ENCODE data around the gene ZNF296. TPM values are rescaled to one million over a fixed set of nuclear protein-coding genes. Genes with fewer than 3 reads are reported as not detected.

The ZNF296 gene
- total RNA-seq, 1 donor from 2014 or later, result 3.0 TPM

- FAIRE-seq, result no peak
- no peaks in the 10 kb centered on the region for H3K9me3 Mint-ChIP-seq (ENCODE audit: unreplicated experiment)
These were observed 53.2 kb downstream of the ZNF296 start for GRCh38 chr19:45023048-45023447.

GRCh38 chr19:45021971-45022370, 54.3 kb downstream of the ZNF296 start:
- Mint-ChIP-seq H3K27me3 (ENCODE audit: low read depth, unreplicated experiment) (no peaks in the 10 kb centered on the region), H3K36me3 (ENCODE audit: low read depth, unreplicated experiment) (peaks cover 4% of the 10 kb centered on the region), H3K27ac (ENCODE audit: unreplicated experiment) (no peak overlapping the region), H3K4me3 (ENCODE audit: unreplicated experiment) (no peak overlapping the region), H3K9me3 (ENCODE audit: unreplicated experiment) (no peaks in the 10 kb centered on the region), H3K4me1 (ENCODE audit: low read depth, unreplicated experiment) (no peaks in the 10 kb centered on the region)
- no peaks in the 10 kb centered on the region for H3K79me2 ChIP-seq (ENCODE audit: insufficient read depth, low read length)
- H3K9ac ChIP-seq (ENCODE audit: low read length), result no peak overlapping the region
- peaks cover 3% of the 10 kb centered on the region for H4K20me1 ChIP-seq (ENCODE audit: insufficient read depth, low read length)
- H3K36me3 ChIP-seq (ENCODE audit: insufficient read depth, low read length), result peaks cover 2% of the 10 kb centered on the region
- H2AFZ ChIP-seq (ENCODE audit: low read depth, low read length), result no peak overlapping the region
- H3K4me2 ChIP-seq (ENCODE audit: low read length), result no peak overlapping the region
- no peaks in the 10 kb centered on the region for H3K4me1 ChIP-seq (ENCODE audit: insufficient read depth, low read length)
- no peaks in the 10 kb centered on the region for H3K9me3 ChIP-seq (ENCODE audit: insufficient read depth, low read depth, low read length)
- H3K27me3 ChIP-seq (ENCODE audit: insufficient read depth, low read length), result no peaks in the 10 kb centered on the region
- TF ChIP-seq CTCF (IDR thresholded peaks at IDR 0.05; ENCODE audit: insufficient read depth, low read depth, low read length), result no peak
- TF ChIP-seq EZH2 (IDR thresholded peaks at IDR 0.05; ENCODE audit: insufficient read depth, low read length), result no peak
- DNase-seq (ENCODE audit: low read depth), result no peak
- no peak overlapping the region for H3K4me3 ChIP-seq (ENCODE audit: insufficient read depth, low read depth, low read length)
- no peak for FAIRE-seq
- H3K27ac ChIP-seq (ENCODE audit: low read depth, low read length), result no peak overlapping the region

More at GRCh38 chr19:45023048-45023447, 53.2 kb downstream of the ZNF296 start:
- no peaks in the 10 kb centered on the region for H3K79me2 ChIP-seq (ENCODE audit: insufficient read depth, low read length)
- H2AFZ ChIP-seq (ENCODE audit: low read depth, low read length), result no peak overlapping the region
- TF ChIP-seq CTCF (IDR thresholded peaks at IDR 0.05; ENCODE audit: insufficient read depth, low read depth, low read length) (no peak), EZH2 (IDR thresholded peaks at IDR 0.05; ENCODE audit: insufficient read depth, low read length) (no peak)
- H3K9ac ChIP-seq (ENCODE audit: low read length), result no peak overlapping the region
- H3K27me3 Mint-ChIP-seq (ENCODE audit: low read depth, unreplicated experiment), result no peaks in the 10 kb centered on the region
- H3K4me3 Mint-ChIP-seq (ENCODE audit: unreplicated experiment), result no peak overlapping the region
- H3K27me3 ChIP-seq (ENCODE audit: insufficient read depth, low read length), result no peaks in the 10 kb centered on the region
- H3K36me3 ChIP-seq (ENCODE audit: insufficient read depth, low read length), result peaks cover 2% of the 10 kb centered on the region
- H3K27ac Mint-ChIP-seq (ENCODE audit: unreplicated experiment), result no peak overlapping the region
- no peaks in the 10 kb centered on the region for H3K4me1 ChIP-seq (ENCODE audit: insufficient read depth, low read length)
- no peaks in the 10 kb centered on the region for H3K4me1 Mint-ChIP-seq (ENCODE audit: low read depth, unreplicated experiment)
- H3K4me2 ChIP-seq (ENCODE audit: low read length), result no peak overlapping the region
- peaks cover 6% of the 10 kb centered on the region for H3K36me3 Mint-ChIP-seq (ENCODE audit: low read depth, unreplicated experiment)
- no peak for DNase-seq (ENCODE audit: low read depth)
- H3K27ac ChIP-seq (ENCODE audit: low read depth, low read length), result no peak overlapping the region
- peaks cover 3% of the 10 kb centered on the region for H4K20me1 ChIP-seq (ENCODE audit: insufficient read depth, low read length)
- no peak overlapping the region for H3K4me3 ChIP-seq (ENCODE audit: insufficient read depth, low read depth, low read length)
- no peaks in the 10 kb centered on the region for H3K9me3 ChIP-seq (ENCODE audit: insufficient read depth, low read depth, low read length)

Other genes starting within 250 kb of the ZNF296 start
- 297 and 302 TPM in 2 replicates for gene NECTIN2, start 230.2 kb downstream of the ZNF296 start, total RNA-seq
- 93.4 and 107 TPM in 2 replicates for gene TOMM40, start 185.2 kb downstream of the ZNF296 start, total RNA-seq
- gene APOE, start 170.7 kb downstream of the ZNF296 start, total RNA-seq, result 655 and 663 TPM in 2 replicates
- 2.2 and 2.4 TPM in 2 replicates for gene APOC1, start 161.9 kb downstream of the ZNF296 start, total RNA-seq
- not detected in 2 replicates for gene APOC4, start 134.2 kb downstream of the ZNF296 start, total RNA-seq
- not detected in 2 replicates for gene APOC2, start 130.4 kb downstream of the ZNF296 start, total RNA-seq
- 115 and 128 TPM in 2 replicates for gene CLPTM1, start 121.1 kb downstream of the ZNF296 start, total RNA-seq
- gene RELB, start 75.0 kb downstream of the ZNF296 start, total RNA-seq, result 12.8 and 14.0 TPM in 2 replicates
- 45.5 and 45.9 TPM in 2 replicates for gene CLASRP, start 37.4 kb downstream of the ZNF296 start, total RNA-seq
- gene GEMIN7, start 2.8 kb upstream of the ZNF296 start, total RNA-seq, result 44.8 and 46.0 TPM in 2 replicates
- gene PPP1R37, start 16.7 kb upstream of the ZNF296 start, total RNA-seq, result 29.1 and 29.2 TPM in 2 replicates
- gene NKPD1, start 84.5 kb upstream of the ZNF296 start, total RNA-seq, result not detected in 2 replicates
- gene TRAPPC6A, start 101.8 kb upstream of the ZNF296 start, total RNA-seq, result 14.7 and 16.4 TPM in 2 replicates
- 14.5 TPM in 2 replicates for gene BLOC1S3, start 102.3 kb upstream of the ZNF296 start, total RNA-seq
- gene EXOC3L2, start 168.9 kb upstream of the ZNF296 start, total RNA-seq, result 0.61 and 0.87 TPM in 2 replicates
- gene MARK4, start 174.8 kb upstream of the ZNF296 start, total RNA-seq, result 60.3 and 61.0 TPM in 2 replicates
- gene CKM, start 246.4 kb upstream of the ZNF296 start, total RNA-seq, result not detected in 2 replicates